GM21619 (cell line): ENCODE results near the gene CXorf38.
A peak's percentile ranks its signal among the peaks of the same experiment; 100 is the strongest.
"Not testable (repeated sequence)": the region's sequence is repeated elsewhere in the genome, so short reads cannot be mapped to it uniquely, and the experiment has no call there.

Source experiments
- ATAC-seq: cut with Tn5 transposase; IDR thresholded peaks from one replicate; pipeline ENCODE4 v1.9.1; 2021; ENCODE audit not compliant: unreplicated experiment

The CXorf38 gene

GRCh38 chrX:40632199-40632598 is 15.2 kb downstream of the CXorf38 start:
- ATAC-seq, result no peak

DNA sequence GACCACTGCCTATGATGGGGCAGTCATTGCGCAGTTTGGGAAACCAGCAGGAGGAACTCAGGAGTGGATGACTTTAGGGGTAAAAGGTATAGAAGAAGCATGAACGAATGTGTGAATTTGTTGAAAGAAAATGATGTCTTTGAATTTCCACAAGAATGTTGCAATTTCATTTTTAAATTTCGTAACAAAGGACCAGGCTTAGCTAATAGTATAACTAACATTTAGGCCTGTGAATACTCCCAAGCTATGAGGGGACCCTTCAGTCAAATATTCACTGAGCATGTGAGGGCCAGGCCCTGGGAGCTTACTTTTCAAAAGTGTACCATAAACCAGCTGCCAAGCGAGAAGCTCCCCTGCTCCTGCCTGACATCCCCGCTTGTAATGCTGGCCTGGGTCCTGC is 18.9 kb downstream of the CXorf38 start:
- ATAC-seq, result no peak

- ATAC-seq, result no peak
Measured at GRCh38 chrX:40625294-40625693, 22.1 kb downstream of the CXorf38 start.

- no peak for ATAC-seq
Measured at GRCh38 chrX:40623665-40624064, 23.7 kb downstream of the CXorf38 start.

- no peak for ATAC-seq
Measured at GRCh38 chrX:40623139-40623536, 24.2 kb downstream of the CXorf38 start, which contains the start of gene MPC1L. MPC1L (plus strand) TSS chrX:40623428; CDS start chrX:40623566, 138 bp downstream.

- ATAC-seq, result no peak
Measured at GRCh38 chrX:40622479-40623138, 24.8 kb downstream of the CXorf38 start.

GRCh38 chrX:40617566-40617965 is 29.8 kb downstream of the CXorf38 start:
- no peak for ATAC-seq

GRCh38 chrX:40615976-40616375 is 31.4 kb downstream of the CXorf38 start:
- ATAC-seq, result no peak

DNA sequence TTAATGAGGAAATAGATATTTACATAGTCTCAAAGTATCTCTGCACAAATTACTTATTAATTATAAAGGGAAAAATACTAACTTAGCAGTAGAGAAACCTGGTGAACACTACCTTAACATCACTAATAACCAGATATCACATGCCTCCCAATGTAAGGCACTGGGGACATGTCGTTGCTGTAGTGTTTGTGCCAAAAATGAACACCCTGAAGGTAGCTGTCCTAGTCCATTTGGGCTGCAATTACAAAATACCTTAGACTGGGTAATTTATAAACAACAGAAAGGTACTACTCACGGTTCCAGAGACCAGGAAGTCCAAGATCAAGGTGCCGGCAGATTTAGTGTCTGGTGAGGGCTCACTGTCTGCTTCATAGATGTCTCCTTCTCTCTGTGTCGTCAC is 34.9 kb downstream of the CXorf38 start:
- ATAC-seq, result no peak

DNA sequence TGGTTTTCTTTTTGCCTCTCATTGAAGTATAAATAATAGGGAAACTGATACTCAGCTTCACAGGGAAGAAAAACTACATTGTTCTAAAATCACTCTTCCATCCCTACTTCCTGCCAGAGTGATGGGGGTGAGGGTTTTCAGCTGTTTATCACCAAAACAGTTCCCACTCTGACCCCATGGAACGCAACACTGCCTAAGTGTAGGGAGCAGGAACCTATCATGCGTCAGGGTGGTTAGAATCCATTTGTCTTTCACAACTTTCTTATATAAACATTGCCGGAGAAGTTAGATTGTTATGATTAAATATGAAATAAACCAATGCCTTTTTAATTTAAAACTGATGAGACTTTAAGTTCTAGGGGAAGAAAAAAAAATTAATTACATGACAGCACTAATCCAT is 40.0 kb downstream of the CXorf38 start:
- ATAC-seq, result no peak

DNA sequence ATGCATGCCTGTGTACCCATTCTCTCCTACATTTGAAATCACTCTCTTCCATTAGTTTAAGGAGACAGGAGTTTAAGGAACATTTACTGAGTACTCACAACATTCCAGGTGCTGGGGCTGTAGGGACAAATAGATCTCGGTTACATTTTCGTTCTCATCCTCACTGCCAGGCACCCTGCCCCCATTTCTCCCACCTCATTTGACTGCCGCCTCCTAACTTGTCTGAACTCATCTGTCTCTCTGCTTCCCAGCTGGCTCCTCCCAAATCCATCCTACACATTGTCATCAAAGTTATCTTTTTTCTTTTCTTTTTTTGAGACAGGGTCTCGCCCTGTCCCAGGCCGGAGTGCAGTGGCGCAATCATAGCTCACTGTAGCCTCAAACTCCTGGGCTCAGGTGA is 43.9 kb downstream of the CXorf38 start:
- ATAC-seq, result no peak

DNA sequence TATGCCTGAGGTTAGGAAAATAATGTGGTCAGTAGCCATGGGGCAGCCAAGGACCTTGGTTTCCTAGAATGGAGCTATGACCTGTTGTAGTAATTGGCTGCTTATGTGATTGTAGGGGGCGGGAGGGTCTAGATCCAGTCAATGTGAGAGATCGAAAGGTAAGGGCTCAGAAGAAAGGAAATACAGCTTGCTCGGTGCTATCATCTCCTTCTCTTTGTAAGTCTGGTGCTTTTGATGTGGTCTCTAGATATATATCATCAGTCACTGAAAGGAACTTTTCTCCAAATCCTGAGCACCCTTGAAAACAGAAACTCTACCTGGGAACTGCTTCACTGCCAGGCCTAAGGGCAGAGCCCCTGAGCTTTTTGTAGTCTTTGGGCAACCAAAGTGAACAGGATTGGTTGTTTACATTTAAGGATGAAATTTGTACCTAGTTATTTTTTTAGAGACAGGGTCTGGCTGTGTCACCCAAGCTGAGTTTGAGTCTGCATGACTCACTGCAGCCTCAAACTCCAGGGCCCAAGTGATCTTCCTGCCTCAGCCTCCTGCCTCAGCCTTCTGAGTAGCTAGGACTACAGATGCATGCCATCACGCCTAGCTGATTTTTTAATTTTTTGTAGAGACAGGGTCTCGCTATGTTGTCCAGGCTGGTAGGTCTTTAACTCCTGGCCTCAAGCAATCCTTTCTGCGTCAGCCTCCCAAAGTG is 57.6 kb downstream of the CXorf38 start:
- ATAC-seq, result not testable (repeated sequence)

DNA sequence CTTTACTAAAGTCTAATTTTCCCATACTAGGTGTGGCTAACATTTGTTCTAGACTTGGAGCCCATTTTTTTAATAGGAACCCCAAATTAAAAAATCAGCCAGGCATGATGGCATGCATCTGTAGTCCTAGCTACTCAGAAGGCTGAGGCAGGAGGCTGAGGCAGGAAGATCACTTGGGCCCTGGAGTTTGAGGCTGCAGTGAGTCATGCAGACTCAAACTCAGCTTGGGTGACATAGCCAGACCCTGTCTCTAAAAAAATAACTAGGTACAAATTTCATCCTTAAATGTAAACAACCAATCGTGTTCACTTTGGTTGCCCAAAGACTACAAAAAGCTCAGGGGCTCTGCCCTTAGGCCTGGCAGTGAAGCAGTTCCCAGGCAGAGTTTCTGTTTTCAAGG is 59.7 kb downstream of the CXorf38 start:
- not testable (repeated sequence) for ATAC-seq

- no peak for ATAC-seq
Measured at GRCh38 chrX:40582811-40583210, 64.5 kb downstream of the CXorf38 start.

- not testable (repeated sequence) for ATAC-seq
Measured at GRCh38 chrX:40582178-40582577, 65.2 kb downstream of the CXorf38 start.

DNA sequence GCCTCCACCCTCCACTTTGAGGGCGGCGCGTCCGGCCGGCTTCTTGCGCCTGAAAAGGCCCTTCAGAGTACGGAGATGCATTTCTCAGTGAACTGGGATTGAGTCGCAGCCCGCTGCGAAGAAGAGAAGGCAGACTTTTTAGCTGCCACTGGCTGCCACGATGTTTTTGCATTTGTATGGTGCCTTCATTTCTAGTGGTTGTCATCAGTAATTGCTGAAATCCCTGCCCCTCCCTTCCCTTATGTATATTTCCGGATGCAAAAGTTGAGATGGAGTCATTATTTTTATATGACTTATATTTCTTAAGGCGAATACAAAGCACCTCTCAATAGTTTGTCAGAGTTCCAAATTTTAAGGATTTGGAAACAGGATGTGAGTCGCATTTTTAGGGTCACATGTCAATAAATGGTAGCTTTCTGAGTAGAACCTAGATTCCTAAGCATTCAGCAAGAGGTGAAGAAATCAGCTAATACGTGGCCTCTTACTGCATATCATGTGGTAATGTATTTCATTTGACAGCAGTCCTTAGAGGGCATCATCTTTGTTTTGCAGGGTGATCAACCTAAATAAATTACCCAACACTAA is 65.9 kb downstream of the CXorf38 start:
- no peak for ATAC-seq

DNA sequence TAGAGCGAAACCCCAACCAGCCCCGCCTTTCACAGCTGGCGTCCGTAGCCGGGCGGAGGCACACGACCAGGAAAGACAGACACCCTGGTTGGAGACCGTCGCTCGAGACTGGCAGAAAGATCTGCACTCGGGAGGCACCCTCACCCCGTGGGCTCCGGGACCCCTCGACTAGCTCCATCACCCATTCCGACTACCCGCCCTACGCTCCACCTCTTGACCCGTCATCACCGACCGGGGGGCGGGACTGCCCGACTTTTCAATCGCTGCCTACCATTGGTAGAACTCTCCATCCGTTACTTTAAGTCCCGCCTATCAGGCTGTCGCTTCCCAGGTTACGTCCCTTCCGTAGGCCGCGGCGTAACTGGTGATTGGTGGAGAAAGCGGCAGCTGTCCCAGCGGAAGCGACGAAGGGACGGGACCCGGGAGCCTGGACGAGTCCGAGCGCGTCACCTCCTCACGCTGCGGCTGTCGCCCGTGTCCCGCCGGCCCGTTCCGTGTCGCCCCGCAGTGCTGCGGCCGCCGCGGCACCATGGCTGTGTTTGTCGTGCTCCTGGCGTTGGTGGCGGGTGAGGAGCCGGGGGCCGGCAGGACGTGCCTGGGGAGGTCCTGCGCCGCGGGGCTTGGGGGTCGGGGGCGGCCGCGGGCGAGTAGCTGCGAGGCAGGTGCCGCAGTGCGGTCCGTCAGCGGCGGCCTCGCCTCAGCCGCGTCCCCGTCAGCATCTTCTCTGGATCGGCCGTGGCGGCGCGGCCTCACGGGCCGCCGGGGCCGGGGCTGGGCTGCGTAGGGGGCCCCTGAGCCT is 66.6 kb downstream of the CXorf38 start, which contains the start of gene ATP6AP2:
Gene ATP6AP2, plus strand, starts transcription at position 434 of the 799 bp plus-strand sequence. Its CDS starts 96 bp downstream, at position 530.
- peak; percentile 95 for ATAC-seq

GRCh38 chrX:40579900-40580536 is 67.3 kb downstream of the CXorf38 start:
- peak; percentile 53 for ATAC-seq

- ATAC-seq, result no peak
Measured at GRCh38 chrX:40579141-40579540, 68.2 kb downstream of the CXorf38 start.

DNA sequence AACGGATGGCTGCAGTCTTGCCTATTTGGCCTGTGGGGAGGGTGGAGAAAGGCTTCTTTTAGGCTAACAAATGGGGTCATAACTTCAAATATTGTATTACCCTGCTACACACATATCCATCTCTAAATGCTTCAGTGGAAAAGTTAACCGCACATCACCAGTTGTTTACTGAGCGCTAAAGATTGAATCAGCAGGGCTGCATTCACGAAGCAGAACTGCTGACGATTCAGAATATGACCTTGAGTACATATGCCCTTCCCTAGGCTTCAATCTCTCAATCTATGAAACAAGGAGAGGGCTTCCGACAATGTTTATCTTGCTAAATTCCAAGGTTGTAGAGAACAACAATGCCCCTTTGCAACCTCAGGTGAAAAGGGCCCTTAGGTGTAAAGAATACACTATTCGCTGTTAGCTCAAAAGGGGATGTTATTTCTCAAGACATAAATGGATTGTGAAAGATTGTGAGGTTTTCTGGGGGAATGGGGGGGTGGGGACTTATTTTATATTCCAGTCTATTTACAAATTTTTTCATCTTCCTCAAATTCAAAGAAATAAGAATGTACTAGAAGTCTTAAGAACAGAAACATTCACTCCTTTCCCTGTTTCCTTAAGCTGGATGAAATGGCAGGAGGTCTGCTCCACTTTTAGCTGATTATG is 69.2 kb downstream of the CXorf38 start:
- ATAC-seq, result no peak
